Epithelial cell of alveolus of lung (primary cell): Measurements from ENCODE around the gene TACR2. TPM values are rescaled to one million over a fixed set of nuclear protein-coding genes. Genes with fewer than 3 reads are reported as not detected.

ENCODE experiments used
- total RNA-seq: library from RNA; depleted of rRNA; stranded (reverse); fragments of >200 nt; gene quantifications from 2 replicates; pipeline ENCODE4 v1.2.1, GENCODE V29; 2015

Gene TACR2
- 0.26 TPM in 1 of 2 replicates, not detected in the other for total RNA-seq

DNA sequence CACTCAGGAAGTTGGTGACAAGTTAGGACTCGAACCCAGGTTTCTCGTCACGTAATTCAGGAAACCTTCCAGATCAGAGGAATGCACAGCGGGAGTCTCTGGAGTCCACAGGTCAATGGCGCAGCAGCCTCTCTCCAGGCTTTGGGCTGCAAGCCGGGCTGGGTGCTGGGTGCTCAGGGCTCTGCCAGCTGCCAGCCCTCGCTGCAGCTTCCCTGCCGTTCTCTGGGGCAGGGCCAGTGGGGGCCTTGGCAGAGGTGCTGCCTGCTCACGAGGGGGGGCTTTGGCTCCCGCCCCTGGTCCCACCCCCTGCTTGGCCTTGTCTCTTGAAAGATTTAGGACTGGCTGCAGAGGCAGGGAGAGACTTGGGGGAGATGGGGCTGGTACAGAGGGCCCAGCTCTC lies at the start of gene TACR2:
TSS of gene TACR2 (minus strand) at position 224 of the 400 bp plus-strand sequence. CDS start 595 bp downstream, outside the sequence.

DNA sequence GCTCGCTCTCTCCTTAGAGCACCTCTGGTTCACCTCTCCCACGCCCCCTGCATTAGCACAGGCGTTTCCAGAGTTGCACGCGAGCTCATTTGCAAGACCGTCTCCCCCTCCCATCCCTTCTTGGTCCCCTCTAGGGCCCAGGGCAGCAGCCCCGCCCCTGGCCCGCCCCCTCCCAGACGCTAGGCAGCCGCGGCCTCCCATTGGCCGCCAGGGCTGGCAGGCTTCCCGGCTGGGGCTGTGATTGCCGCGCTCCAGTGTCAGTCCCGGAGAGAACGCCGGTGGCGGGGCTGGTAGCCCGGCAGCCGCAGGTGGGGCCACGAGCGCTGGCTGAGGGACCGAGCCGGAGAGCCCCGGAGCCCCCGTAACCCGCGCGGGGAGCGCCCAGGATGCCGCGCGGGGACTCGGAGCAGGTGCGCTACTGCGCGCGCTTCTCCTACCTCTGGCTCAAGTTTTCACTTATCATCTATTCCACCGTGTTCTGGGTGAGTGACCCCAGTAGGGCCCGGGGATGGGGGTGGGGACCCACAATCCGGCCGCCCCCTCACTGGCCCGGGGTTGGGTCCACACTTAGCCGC lies 34.6 kb upstream of the TACR2 start, which contains the start of gene TSPAN15:
TSS of gene TSPAN15 (plus strand) at position 257 of the 575 bp plus-strand sequence. CDS start at position 387, 130 bp downstream.

Other genes starting within 250 kb of the TACR2 start
- gene SUPV3L1, start 236.7 kb downstream of the TACR2 start, total RNA-seq = 18.1 and 19.1 TPM in 2 replicates
- gene HKDC1, start 196.6 kb downstream of the TACR2 start, total RNA-seq = 0.13 TPM in 1 of 2 replicates, not detected in the other
- 59.2 and 97.6 TPM in 2 replicates for gene HK1, start 138.4 kb downstream of the TACR2 start, total RNA-seq
- gene TSPAN15, start 34.5 kb upstream of the TACR2 start, total RNA-seq = 1.6 and 4.4 TPM in 2 replicates
- gene NEUROG3, start 156.5 kb upstream of the TACR2 start, total RNA-seq = not detected in 2 replicates
- gene FAM241B, start 213.3 kb upstream of the TACR2 start, total RNA-seq = 0.65 TPM in 1 of 2 replicates, not detected in the other